Activated CD4-positive, alpha-beta T cell treated with anti-CD3 and anti-CD28 coated beads, Interleukin-2, Interleukin-6, amounts not matched to agents 100 ng/mL and 50 ng/mL, durations not matched to agents 16 hours and 8 hours (primary cell): Measurements from ENCODE around the gene IL5RA.

ENCODE experiments used
- DNase-seq: peaks from one replicate; pipeline ENCODE4 v3.0.0-alpha.2; 2020

IL5RA gene

GRCh38 chr3:3110299-3110630, at the start of gene IL5RA:
IL5RA (minus strand) TSS chr3:3110374; CDS start chr3:3104984, 5,390 bp downstream.
- peak; percentile 26 for DNase-seq

GRCh38 chr3:3157484-3157883, 47.3 kb upstream of the IL5RA start:
- no peak for DNase-seq

GRCh38 chr3:3154879-3155610, 44.9 kb upstream of the IL5RA start:
- DNase-seq, result no peak

- DNase-seq, result no peak
Measured at GRCh38 chr3:3151513-3151912, 41.3 kb upstream of the IL5RA start.

GRCh38 chr3:3149560-3149959, 39.4 kb upstream of the IL5RA start:
- no peak for DNase-seq

GRCh38 chr3:3145831-3146230, 35.7 kb upstream of the IL5RA start:
- no peak for DNase-seq

- peak; percentile 18 for DNase-seq
Measured at GRCh38 chr3:3141939-3142338, 31.8 kb upstream of the IL5RA start.

GRCh38 chr3:3137526-3137925, 27.4 kb upstream of the IL5RA start:
- no peak for DNase-seq

- DNase-seq, result no peak
Measured at GRCh38 chr3:3134750-3135448, 24.7 kb upstream of the IL5RA start.

- DNase-seq, result no peak
Measured at GRCh38 chr3:3133500-3133899, 23.3 kb upstream of the IL5RA start.

GRCh38 chr3:3129579-3129978, 19.4 kb upstream of the IL5RA start:
- peak; percentile 47 for DNase-seq

GRCh38 chr3:3127432-3128010, 17.3 kb upstream of the IL5RA start:
- peak; percentile 54 for DNase-seq

GRCh38 chr3:3126477-3127431, 16.6 kb upstream of the IL5RA start, which contains the start of gene TRNT1:
TRNT1 (plus strand) TSS chr3:3126940; CDS start chr3:3129041, 2,101 bp downstream.
- DNase-seq, result peak; percentile 96

GRCh38 chr3:3125977-3126376, 15.8 kb upstream of the IL5RA start:
- DNase-seq, result no peak

- peak; percentile 56 for DNase-seq
Measured at GRCh38 chr3:3119393-3119851, 9.2 kb upstream of the IL5RA start.

GRCh38 chr3:3117651-3118050, 7.5 kb upstream of the IL5RA start:
- DNase-seq, result no peak

- no peak for DNase-seq
Measured at GRCh38 chr3:3113042-3113709, 3.0 kb upstream of the IL5RA start.

- no peak for DNase-seq
Measured at GRCh38 chr3:3110749-3111361, 681 bp upstream of the IL5RA start.

GRCh38 chr3:3109407-3110298, 521 bp downstream of the IL5RA start:
- peak; percentile 56 for DNase-seq

GRCh38 chr3:3107858-3108257, 2.3 kb downstream of the IL5RA start:
- DNase-seq, result no peak

- no peak for DNase-seq
Measured at GRCh38 chr3:3107181-3107580, 3.0 kb downstream of the IL5RA start.
